ENCODE results near the gene COL4A3. TPM values are rescaled to one million over a fixed set of nuclear protein-coding genes. Genes with fewer than 3 reads are reported as not detected.

The COL4A3 gene
- polyA plus RNA-seq, 1 donor (not counting 4 experiments of a cell fraction or from before 2014, with no cell fraction given): not detected

DNA sequence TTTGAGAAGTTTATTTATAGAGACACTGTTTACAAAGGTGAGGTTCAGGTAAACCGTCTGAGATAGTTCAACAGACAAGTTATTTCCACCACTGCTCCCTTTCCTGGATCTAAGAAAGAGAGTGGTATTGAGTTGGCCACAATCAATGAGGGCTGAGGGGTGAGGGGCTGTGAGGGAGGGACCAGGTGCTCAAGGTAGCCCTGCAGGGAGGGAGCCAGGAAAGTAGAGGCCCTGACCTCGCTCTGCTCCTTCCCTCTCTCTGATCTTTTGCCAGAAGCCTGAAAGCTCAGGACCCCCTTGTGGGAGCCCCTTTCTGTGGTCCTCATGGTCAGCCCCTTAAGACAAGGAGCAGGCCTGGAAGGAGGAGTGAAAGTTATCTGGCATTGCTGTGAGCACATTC, 29.8 kb downstream of the COL4A3 start:
- Histone ChIP-seq H3K36me3 (ENCODE audit: control insufficient read depth in 2 of 2, extremely low read depth in 1 of 2, insufficient read depth in 2 of 2, low read length in 2 of 2) (no peaks in the 10 kb centered on the region), H4K20me1 (ENCODE audit: control insufficient read depth, extremely low read depth, insufficient read depth, low read length) (no peaks in the 10 kb centered on the region), H3K4me3 (ENCODE audit: control insufficient read depth in 2 of 3, extremely low read depth in 1 of 3, insufficient read depth in 2 of 3, low read depth in 1 of 3, low read length in 3 of 3) (no peak overlapping the region), H3K9ac (ENCODE audit: control insufficient read depth, extremely low read depth, insufficient read depth, low read length) (no peak overlapping the region), H3K27ac (ENCODE audit: control insufficient read depth, insufficient read depth, low read length) (no peak overlapping the region), H3K9me1 (ENCODE audit: control insufficient read depth, extremely low read depth, insufficient read depth, low read length) (no peaks in the 10 kb centered on the region), H2AFZ (ENCODE audit: control insufficient read depth, low read length) (no peak overlapping the region), H3K79me2 (ENCODE audit: control insufficient read depth, insufficient read depth, low read length) (no peaks in the 10 kb centered on the region), H3K4me1 (ENCODE audit: control insufficient read depth, extremely low read depth, insufficient read depth, low read length) (no peaks in the 10 kb centered on the region), H3K27me3 (ENCODE audit: control insufficient read depth, extremely low read depth, insufficient read depth, low read length) (no peaks in the 10 kb centered on the region), H3K9me3 (ENCODE audit: control insufficient read depth, low read depth, low read length) (no peaks in the 10 kb centered on the region), H3K4me2 (ENCODE audit: control insufficient read depth, extremely low read depth, insufficient read depth, low read depth, low read length) (no peak overlapping the region)
- DNase-seq (ENCODE audit: low read depth, low spot score) (no peak), FAIRE-seq (no peak)
- dilution Hi-C loops (cut with MboI; ENCODE audit: extremely low pct_ligation_motif_present, low sequenced_read_pairs): no loop called here
- TF ChIP-seq, protein P1, sequence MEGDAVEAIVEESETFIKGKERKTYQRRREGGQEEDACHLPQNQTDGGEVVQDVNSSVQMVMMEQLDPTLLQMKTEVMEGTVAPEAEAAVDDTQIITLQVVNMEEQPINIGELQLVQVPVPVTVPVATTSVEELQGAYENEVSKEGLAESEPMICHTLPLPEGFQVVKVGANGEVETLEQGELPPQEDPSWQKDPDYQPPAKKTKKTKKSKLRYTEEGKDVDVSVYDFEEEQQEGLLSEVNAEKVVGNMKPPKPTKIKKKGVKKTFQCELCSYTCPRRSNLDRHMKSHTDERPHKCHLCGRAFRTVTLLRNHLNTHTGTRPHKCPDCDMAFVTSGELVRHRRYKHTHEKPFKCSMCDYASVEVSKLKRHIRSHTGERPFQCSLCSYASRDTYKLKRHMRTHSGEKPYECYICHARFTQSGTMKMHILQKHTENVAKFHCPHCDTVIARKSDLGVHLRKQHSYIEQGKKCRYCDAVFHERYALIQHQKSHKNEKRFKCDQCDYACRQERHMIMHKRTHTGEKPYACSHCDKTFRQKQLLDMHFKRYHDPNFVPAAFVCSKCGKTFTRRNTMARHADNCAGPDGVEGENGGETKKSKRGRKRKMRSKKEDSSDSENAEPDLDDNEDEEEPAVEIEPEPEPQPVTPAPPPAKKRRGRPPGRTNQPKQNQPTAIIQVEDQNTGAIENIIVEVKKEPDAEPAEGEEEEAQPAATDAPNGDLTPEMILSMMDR (optimal IDR thresholded peaks at IDR 0.05 in 1 of 3, IDR thresholded peaks at IDR 0.05 in 1 of 3, conservative IDR thresholded peaks at IDR 0.05 in 1 of 3; ENCODE audit: extremely low read depth in 1 of 3, insufficient read depth in 2 of 3, low read length in 3 of 3): no peak
- TF ChIP-seq EZH2 (IDR thresholded peaks at IDR 0.05; ENCODE audit: low read length): no peak

DNA sequence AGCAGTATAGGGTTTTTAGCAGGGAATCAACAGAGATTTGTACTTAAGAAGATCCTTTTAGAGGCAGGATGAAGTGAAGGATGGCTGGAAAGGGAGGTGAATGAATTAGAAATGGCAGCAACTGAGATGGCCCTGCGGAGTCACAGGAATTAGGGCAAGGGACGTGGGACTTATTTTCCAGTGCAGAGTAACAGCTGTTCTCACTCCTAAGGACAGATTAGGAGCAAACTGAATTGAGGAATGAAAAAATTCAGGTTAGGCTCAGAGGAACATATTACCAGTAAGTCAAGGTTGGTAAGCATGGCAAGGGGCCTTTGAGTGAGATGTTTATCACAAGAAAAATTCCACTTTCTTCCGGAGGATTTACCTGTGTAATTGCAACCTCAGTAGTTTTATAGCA, 34.4 kb downstream of the COL4A3 start:
- no peak for DNase-seq (ENCODE audit: low read depth, low spot score)
- Histone ChIP-seq H4K20me1 (ENCODE audit: control insufficient read depth, extremely low read depth, insufficient read depth, low read length) (no peaks in the 10 kb centered on the region), H3K9me1 (ENCODE audit: control insufficient read depth, extremely low read depth, insufficient read depth, low read length) (no peaks in the 10 kb centered on the region), H3K79me2 (ENCODE audit: control insufficient read depth, insufficient read depth, low read length) (no peaks in the 10 kb centered on the region), H2AFZ (ENCODE audit: control insufficient read depth, low read length) (no peak overlapping the region), H3K4me1 (ENCODE audit: control insufficient read depth, extremely low read depth, insufficient read depth, low read length) (no peaks in the 10 kb centered on the region), H3K36me3 (ENCODE audit: control insufficient read depth in 2 of 2, extremely low read depth in 1 of 2, insufficient read depth in 2 of 2, low read length in 2 of 2) (no peaks in the 10 kb centered on the region), H3K27me3 (ENCODE audit: control insufficient read depth, extremely low read depth, insufficient read depth, low read length) (no peaks in the 10 kb centered on the region), H3K4me2 (ENCODE audit: control insufficient read depth, extremely low read depth, insufficient read depth, low read depth, low read length) (no peak overlapping the region), H3K9me3 (ENCODE audit: control insufficient read depth, low read depth, low read length) (no peaks in the 10 kb centered on the region), H3K27ac (ENCODE audit: control insufficient read depth, insufficient read depth, low read length) (no peak overlapping the region), H3K4me3 (ENCODE audit: control insufficient read depth in 2 of 3, extremely low read depth in 1 of 3, insufficient read depth in 2 of 3, low read depth in 1 of 3, low read length in 3 of 3) (no peak overlapping the region), H3K9ac (ENCODE audit: control insufficient read depth, extremely low read depth, insufficient read depth, low read length) (no peak overlapping the region)
- no peak for FAIRE-seq
- dilution Hi-C loops (cut with MboI; ENCODE audit: extremely low pct_ligation_motif_present, low sequenced_read_pairs): no loop called here
- TF ChIP-seq, protein P1 (optimal IDR thresholded peaks at IDR 0.05 in 1 of 3, IDR thresholded peaks at IDR 0.05 in 1 of 3, conservative IDR thresholded peaks at IDR 0.05 in 1 of 3; ENCODE audit: extremely low read depth in 1 of 3, insufficient read depth in 2 of 3, low read length in 3 of 3): no peak
- TF ChIP-seq EZH2 (IDR thresholded peaks at IDR 0.05; ENCODE audit: low read length): no peak

Measured in keratinocyte (primary cell).